ENCODE data around the gene KIF11. TPM values are rescaled to one million over a fixed set of nuclear protein-coding genes. Genes with fewer than 3 reads are reported as not detected.

Gene KIF11
- total RNA-seq, result 12.0 TPM

GRCh38 chr10:92592761-92593618, at the start of gene KIF11:
KIF11 (plus strand) TSS chr10:92593130; CDS start chr10:92593376, 246 bp downstream.

GRCh38 chr10:92573798-92574547, 19.0 kb upstream of the KIF11 start, which contains the start of gene IDE:
IDE (minus strand) TSS chr10:92574093; CDS start chr10:92574019, 74 bp downstream.

GRCh38 chr10:92689663-92690210, 96.8 kb downstream of the KIF11 start, which contains the start of gene HHEX:
HHEX (plus strand) TSS chr10:92689955; CDS start chr10:92689987, 32 bp downstream.

Small RNA genes within 50 kb of the gene (small RNA-seq; reads per million reads assigned to genes)
- not detected for gene RN7SL644P

Other genes with a start within 250 kb of the KIF11 start
- 20.5 TPM for gene IDE, start 19.0 kb upstream of the KIF11 start, total RNA-seq
- gene HHEX, start 96.8 kb downstream of the KIF11 start, total RNA-seq, result 2.8 TPM